Eye (tissue), 1 donor: ENCODE measurements around the gene TSHR.

ENCODE experiments used
- DNase-seq: peaks from one replicate; pipeline ENCODE4 v3.0.0-alpha.2; 2015

The TSHR gene

GRCh38 chr14:81193924-81194633 lies 238.7 kb downstream of the TSHR start:
- no peak for DNase-seq
